DMS114 treated with DMSO at 0.1 percent for 48 hours (cell line): ENCODE measurements around the gene FST.

ENCODE experiments used
- DNase-seq: peaks from one replicate; lab custom pipeline; 2025; ENCODE audit not compliant: unreplicated experiment; lab: John Stamatoyannopoulos, UW

FST gene

GRCh38 chr5:53473633-53474032 lies 6.8 kb upstream of the FST start:
- DNase-seq, result no peak

GRCh38 chr5:53475320-53475719 lies 5.1 kb upstream of the FST start:
- DNase-seq, result no peak

DNA sequence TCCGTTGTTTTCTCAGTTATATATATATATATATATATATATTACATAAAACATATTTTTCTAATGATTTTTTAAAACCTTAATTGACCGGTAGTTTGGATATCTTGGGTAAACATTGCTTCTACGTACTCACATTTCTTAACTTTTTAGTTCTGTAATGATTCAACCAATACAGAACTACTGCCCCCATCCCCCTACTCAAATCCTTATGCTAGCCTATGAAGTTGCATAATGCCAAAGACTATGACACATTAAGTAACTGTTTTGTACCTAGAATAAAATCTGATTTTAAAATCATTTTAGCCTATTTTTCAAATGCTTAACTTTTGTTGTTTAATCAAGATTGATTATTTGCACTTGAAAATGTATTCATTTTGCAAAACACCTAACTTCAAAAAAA lies 4.4 kb upstream of the FST start:
- DNase-seq, result no peak

DNA sequence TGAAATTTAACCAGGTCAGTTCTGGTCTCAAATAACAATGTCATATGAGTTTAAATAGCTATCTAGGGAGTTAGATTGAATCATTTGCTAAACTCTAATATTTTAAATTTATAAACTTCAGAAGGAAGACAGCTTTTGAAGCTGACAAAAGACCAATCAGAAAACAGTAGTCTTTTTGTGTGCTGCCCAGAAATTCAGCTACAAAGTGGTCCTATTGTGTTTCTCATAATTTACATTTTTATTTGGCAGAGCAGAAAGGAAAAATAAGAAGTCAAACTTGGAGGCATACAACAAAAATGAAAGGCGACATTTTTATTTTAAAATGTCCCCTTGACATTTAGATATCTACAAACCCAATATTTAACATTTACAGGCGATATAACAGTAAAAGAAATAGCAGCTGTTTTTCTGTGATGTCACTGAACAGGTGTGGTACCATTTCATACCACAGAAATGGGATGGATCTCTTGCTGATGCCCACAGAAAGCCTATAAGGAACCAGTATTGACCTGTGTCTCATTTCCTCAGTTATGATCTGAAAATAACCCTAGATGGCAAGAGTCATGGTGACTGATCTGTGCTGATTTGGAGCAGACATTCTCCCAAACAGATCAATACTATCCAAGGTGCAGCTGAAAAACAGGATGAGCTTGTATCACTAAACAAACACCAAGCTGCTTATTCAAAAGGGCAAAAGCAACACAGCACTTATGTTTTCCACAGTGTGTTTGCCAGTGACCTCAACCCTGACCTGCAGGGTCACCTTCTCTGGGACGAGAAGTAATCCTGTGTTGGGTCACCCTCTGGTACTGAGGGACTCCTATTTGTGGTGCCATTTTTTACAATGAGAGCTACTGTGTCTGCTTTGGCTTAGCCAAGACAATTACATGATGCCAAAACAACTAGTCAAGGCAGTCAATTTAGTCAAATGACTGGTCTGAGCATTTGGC lies 3.6 kb upstream of the FST start:
- no peak for DNase-seq

DNA sequence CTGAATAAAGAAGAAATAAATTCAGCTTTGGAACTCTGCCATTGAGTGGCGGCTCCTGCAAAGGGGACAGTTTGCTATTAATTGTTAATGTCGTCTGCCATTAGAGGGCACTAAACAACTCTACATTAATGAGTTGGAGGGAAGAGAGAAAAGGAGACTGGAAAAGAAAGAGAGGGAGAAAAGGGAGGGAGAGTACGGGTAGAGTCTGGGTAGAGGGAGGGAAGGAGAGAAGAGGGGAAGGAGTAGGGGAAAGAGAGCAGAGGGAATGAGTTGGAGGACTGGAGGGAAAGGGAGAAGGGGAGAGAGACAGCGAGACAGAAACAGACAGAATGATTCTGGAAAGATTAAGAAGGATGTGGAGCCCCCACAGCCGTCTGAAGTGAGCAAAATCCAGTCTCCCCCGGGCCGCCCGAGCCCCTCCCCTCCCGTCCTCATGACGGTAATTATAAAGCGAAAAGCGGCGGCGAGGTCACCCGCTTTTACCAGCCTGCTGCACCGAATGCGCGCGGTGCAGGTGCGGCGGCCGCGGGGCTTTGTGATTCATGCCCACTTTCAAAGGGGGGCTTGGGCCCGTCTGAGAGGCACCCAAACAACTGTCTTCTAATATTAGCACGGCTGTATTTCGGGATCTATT lies 1.9 kb upstream of the FST start:
- peak; percentile 28 for DNase-seq

GRCh38 chr5:53479045-53479589 lies 1.3 kb upstream of the FST start:
- DNase-seq, result no peak

- DNase-seq, result peak; percentile 10
These were observed 626 bp upstream of the FST start for GRCh38 chr5:53479590-53480415.

DNA sequence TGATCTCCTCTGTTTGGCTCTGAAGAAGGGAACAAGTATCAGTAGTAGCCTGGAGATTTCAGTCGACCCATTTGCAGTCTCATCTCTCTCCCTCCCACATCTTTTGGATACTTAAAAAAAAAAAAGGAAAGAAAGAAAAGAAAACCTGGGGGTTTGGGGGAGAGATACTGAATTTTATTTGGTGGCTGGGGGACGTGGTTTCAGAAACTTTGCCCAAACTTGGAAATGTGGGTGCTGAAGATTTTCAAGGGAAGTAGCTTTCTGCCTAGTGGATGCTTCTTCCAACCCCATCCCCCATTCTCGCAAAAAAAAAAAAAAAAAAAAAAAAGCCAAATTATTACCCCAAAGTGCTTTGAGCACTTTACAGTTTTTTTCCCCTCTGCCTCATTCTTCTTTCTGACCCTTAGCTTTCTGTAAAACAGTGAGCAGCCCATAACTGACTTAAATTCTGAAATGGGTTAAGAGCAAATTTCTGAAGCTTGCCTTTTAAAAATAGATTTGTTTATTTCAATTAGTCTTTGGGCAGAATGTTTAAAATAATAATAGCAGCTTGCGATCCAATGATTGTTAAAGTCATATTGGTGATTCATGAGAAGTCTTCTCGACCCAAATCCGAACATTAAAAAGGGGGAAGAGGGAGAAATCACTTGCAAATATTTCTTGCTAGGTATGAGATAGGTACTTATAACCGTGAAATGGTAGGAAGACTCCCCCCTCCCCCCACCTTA lies 894 bp downstream of the FST start:
- no peak for DNase-seq

DNA sequence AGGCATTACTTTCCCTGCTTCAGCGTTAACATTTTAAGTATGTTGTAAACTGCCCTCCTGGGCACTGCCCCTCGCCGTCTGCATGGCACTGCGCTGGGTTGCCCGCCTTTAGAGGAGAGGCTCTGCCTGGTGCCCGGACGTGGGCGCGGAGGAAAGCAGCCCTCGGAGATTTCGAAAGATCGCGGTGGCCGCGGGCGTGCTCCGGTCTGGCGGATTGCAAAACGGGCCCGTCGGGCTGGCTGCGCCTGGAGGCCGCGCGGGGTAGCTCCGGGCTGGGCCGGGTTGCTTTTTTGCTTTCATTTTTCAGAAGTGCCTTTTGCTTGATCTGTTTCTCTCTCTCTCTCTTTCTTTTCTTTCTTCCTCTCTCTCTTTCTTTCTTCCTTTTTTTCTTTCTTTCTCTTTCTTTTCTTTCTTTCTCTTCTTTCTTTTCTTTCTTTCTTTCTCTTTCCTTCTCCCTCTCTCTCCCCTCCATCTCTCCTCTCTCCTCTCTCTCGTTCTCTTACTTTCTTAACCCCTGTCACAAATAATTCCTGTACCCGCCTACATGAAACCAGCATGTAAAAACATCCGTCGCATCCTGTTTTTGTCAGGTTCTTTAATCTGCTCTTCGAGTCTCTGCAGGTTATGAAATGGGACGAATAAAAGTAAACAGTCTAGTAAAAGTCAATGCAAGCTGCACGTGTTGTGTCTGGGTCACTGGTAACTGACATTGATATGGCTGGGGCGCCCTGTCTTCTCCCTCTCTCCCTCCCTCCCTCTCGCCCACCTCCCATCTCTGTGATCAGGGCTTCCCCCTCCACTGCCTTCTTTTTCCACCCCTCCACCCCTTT lies 1.7 kb downstream of the FST start:
- peak; percentile 29 for DNase-seq

GRCh38 chr5:53482717-53483638 lies 2.5 kb downstream of the FST start:
- no peak for DNase-seq

GRCh38 chr5:53487436-53487835 lies 7.0 kb downstream of the FST start:
- no peak for DNase-seq

GRCh38 chr5:53488195-53488722 lies 7.8 kb downstream of the FST start:
- no peak for DNase-seq

DNA sequence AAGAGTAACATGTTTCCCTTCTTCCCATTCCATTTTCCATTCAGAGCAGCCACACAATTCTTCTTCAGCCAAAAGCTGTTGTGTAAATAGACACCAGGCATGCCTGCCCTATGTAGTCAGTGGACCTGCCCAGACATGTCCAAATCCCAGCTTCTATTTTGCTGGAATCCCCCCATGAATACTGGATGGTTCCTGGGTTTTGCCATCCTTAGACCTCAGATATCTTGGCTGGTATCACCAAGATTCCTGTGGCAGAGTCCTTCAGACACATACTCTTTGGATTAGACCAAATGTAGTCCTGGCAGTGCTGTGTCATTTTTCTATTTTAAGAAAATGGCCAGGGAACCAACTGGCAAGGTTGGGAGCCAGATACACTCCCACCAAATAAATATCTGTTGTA lies 10.3 kb downstream of the FST start:
- no peak for DNase-seq

GRCh38 chr5:53501054-53501453 lies 20.6 kb downstream of the FST start:
- DNase-seq, result no peak

- DNase-seq, result no peak
These were observed 23.3 kb downstream of the FST start for GRCh38 chr5:53503562-53504218.

GRCh38 chr5:53507013-53507412 lies 26.6 kb downstream of the FST start:
- no peak for DNase-seq

- DNase-seq, result no peak
These were observed 27.7 kb downstream of the FST start for GRCh38 chr5:53508125-53508524.

DNA sequence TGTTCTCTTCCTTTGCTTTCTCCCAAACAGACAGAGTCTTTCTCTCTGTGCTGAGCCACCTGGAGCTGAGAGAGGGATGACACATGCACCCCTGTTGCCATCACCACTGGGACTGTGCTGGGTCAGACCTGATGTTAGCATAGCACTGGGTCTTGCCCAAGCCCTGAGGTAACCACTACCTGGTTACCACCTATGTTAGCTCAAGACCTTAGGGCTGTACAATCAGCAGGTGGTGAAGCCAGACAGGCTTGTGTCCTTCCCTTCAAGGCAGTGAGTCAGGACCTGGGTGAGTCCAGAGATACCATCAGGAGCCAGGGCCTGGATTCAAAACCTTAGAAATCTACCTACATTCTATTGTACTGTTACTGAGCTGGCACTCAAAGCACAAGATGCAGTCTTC lies 32.1 kb downstream of the FST start:
- DNase-seq, result no peak
